Neural progenitor cell (in vitro differentiated cells): Measurements from ENCODE around the gene GALNT7. TPM values are rescaled to one million over a fixed set of nuclear protein-coding genes. Genes with fewer than 3 reads are reported as not detected.

ENCODE experiments used
- DNase-seq: peaks from one replicate; pipeline ENCODE4 v3.0.0-alpha.2; 2016; ENCODE audit warnings: low spot score
- H2AFZ ChIP-seq: fragments of 200-600 bp; sonication (generic); replicated peaks from 2 replicates; pipeline ENCODE4 v1.6.1; 2016; ENCODE audit warnings: antibody characterized with exemption
- H3F3A ChIP-seq: fragments of 200-600 bp; sonication (generic); 2 replicates; pipeline ENCODE4 v1.6.1; 2016; ENCODE audit warnings: antibody characterized with exemption, low read depth
- H3K27ac ChIP-seq: fragments of 200-600 bp; sonication (generic); 2 replicates; pipeline ENCODE4 v1.5.1; 2016; ENCODE audit warnings: mild to moderate bottlenecking
- H3K27me3 ChIP-seq: fragments of 200-600 bp; sonication (generic); 2 replicates; pipeline ENCODE4 v1.6.1; 2016; ENCODE audit warnings: mild to moderate bottlenecking, moderate library complexity
- H3K36me3 ChIP-seq: fragments of 200-600 bp; sonication (generic); 2 replicates; pipeline ENCODE4 v1.5.1; 2016
- H3K4me1 ChIP-seq: fragments of 200-600 bp; sonication (generic); 2 replicates; pipeline ENCODE4 v1.6.1; 2016; ENCODE audit warnings: mixed run types
- H3K4me2 ChIP-seq: fragments of 200-600 bp; sonication (generic); 2 replicates; pipeline ENCODE4 v1.6.1; 2016
- H3K4me3 ChIP-seq: fragments of 200-600 bp; sonication (generic); 2 replicates; pipeline ENCODE4 v1.5.1; 2016
- H3K79me2 ChIP-seq: fragments of 200-600 bp; sonication (generic); 2 replicates; pipeline ENCODE4 v1.6.1; 2016; ENCODE audit warnings: low read depth
- H3K9ac ChIP-seq: fragments of 200-600 bp; sonication (generic); 2 replicates; pipeline ENCODE4 v1.6.1; 2016
- H3K9me3 ChIP-seq: fragments of 200-600 bp; sonication (generic); 2 replicates; pipeline ENCODE4 v1.5.1; 2016; ENCODE audit warnings: low read depth
- H4K20me1 ChIP-seq: fragments of 200-600 bp; sonication (generic); 2 replicates; pipeline ENCODE4 v1.6.1; 2016; ENCODE audit warnings: low read depth
- H3K27ac Mint-ChIP-seq: 3 replicates; pipeline ENCODE4 v1.8.0; 2021; ENCODE audit warnings: mixed read lengths
- H3K27me3 Mint-ChIP-seq: 2 replicates; pipeline ENCODE4 v1.8.0; 2022; ENCODE audit warnings: low read depth, mild to moderate bottlenecking, inconsistent platforms, moderate library complexity, mixed read lengths; ENCODE audit not compliant: insufficient read depth
- H3K36me3 Mint-ChIP-seq: 3 replicates; pipeline ENCODE4 v1.8.0; 2021; ENCODE audit warnings: mixed read lengths
- H3K4me1 Mint-ChIP-seq: 3 replicates; pipeline ENCODE4 v1.8.0; 2021; ENCODE audit warnings: mixed read lengths
- H3K4me3 Mint-ChIP-seq: 3 replicates; pipeline ENCODE4 v1.8.0; 2021; ENCODE audit warnings: mild to moderate bottlenecking, moderate library complexity, mixed read lengths
- H3K9me3 Mint-ChIP-seq: 3 replicates; pipeline ENCODE4 v1.8.0; 2020; ENCODE audit warnings: mixed read lengths
- CTCF ChIP-seq: fragments of 200-600 bp; sonication (generic); IDR thresholded peaks from 2 replicates; pipeline ENCODE4 v1.5.1; 2017; ENCODE audit warnings: antibody characterized with exemption, mild to moderate bottlenecking
- EZH2 ChIP-seq: fragments of 200-600 bp; sonication (generic); IDR thresholded peaks from 2 replicates; pipeline ENCODE4 v1.6.1; 2017; ENCODE audit warnings: antibody characterized with exemption, mild to moderate bottlenecking, moderate library complexity
- EZH2phosphoT487 ChIP-seq: fragments of 200-600 bp; sonication (generic); IDR thresholded peaks from 2 replicates; pipeline ENCODE4 v1.6.1; 2017; ENCODE audit warnings: antibody characterized with exemption
- total RNA-seq: library from RNA; depleted of rRNA; stranded (reverse); fragments of >200 nt; gene quantifications from 2 replicates; pipeline ENCODE4 v1.2.3, GENCODE V29; 2015; ENCODE audit warnings: low replicate concordance

GALNT7 gene
- total RNA-seq, 1 donor from 2014 or later, result 62.3 TPM

GRCh38 chr4:173188648-173189047 is 20.0 kb downstream of the GALNT7 start:
- Mint-ChIP-seq H3K9me3 (no peaks in the 10 kb centered on the region), H3K36me3 (peaks cover 4% of the 10 kb centered on the region), H3K27ac (no peak overlapping the region), H3K4me3 (no peak overlapping the region), H3K4me1 (peaks cover 6% of the 10 kb centered on the region), H3K27me3 (no peaks in the 10 kb centered on the region)
- H3K79me2 ChIP-seq, result peaks cover 95% of the 10 kb centered on the region
- no peak overlapping the region for H2AFZ ChIP-seq
- H4K20me1 ChIP-seq, result peaks cover 21% of the 10 kb centered on the region
- H3K27me3 ChIP-seq, result no peaks in the 10 kb centered on the region
- TF ChIP-seq EZH2, result no peak
- no peak for TF ChIP-seq EZH2phosphoT487
- no peak for TF ChIP-seq CTCF
- H3K9me3 ChIP-seq, result no peaks in the 10 kb centered on the region
- H3K27ac ChIP-seq, result no peak overlapping the region
- no peak for DNase-seq
- H3K4me2 ChIP-seq, result no peak overlapping the region
- H3K36me3 ChIP-seq, result no peaks in the 10 kb centered on the region
- H3K4me3 ChIP-seq, result no peak overlapping the region
- H3K4me1 ChIP-seq, result peaks cover 1% of the 10 kb centered on the region
- no peaks in the 10 kb centered on the region for H3F3A ChIP-seq
- no peak overlapping the region for H3K9ac ChIP-seq

- Histone ChIP-seq H3K27me3 (no peaks in the 10 kb centered on the region), H3K36me3 (no peaks in the 10 kb centered on the region), H4K20me1 (peaks cover 21% of the 10 kb centered on the region), H2AFZ (no peak overlapping the region), H3K79me2 (peaks cover 100% of the 10 kb centered on the region), H3K4me2 (no peak overlapping the region), H3K4me1 (peaks cover 5% of the 10 kb centered on the region), H3K27ac (no peak overlapping the region), H3K4me3 (no peak overlapping the region), H3F3A (no peaks in the 10 kb centered on the region), H3K9ac (no peak overlapping the region), H3K9me3 (no peaks in the 10 kb centered on the region)
- Mint-ChIP-seq H3K4me1 (peaks cover 6% of the 10 kb centered on the region), H3K4me3 (no peak overlapping the region), H3K36me3 (peaks cover 4% of the 10 kb centered on the region), H3K9me3 (no peaks in the 10 kb centered on the region), H3K27ac (no peak overlapping the region), H3K27me3 (no peaks in the 10 kb centered on the region)
- DNase-seq, result no peak
- TF ChIP-seq EZH2 (no peak), CTCF (no peak), EZH2phosphoT487 (no peak)
These were observed 20.6 kb downstream of the GALNT7 start for GRCh38 chr4:173189117-173189693.

- no peak for TF ChIP-seq EZH2
- no peak for TF ChIP-seq EZH2phosphoT487
- no peak for TF ChIP-seq CTCF
- no peak for DNase-seq
- Histone ChIP-seq H3K27me3 (no peaks in the 10 kb centered on the region), H3K9me3 (no peaks in the 10 kb centered on the region), H3K4me3 (no peak overlapping the region), H3K9ac (no peak overlapping the region), H3K4me1 (peaks cover 11% of the 10 kb centered on the region), H2AFZ (no peak overlapping the region), H3K27ac (no peak overlapping the region), H4K20me1 (peaks cover 14% of the 10 kb centered on the region), H3K79me2 (peaks cover 100% of the 10 kb centered on the region), H3F3A (no peaks in the 10 kb centered on the region), H3K4me2 (no peak overlapping the region), H3K36me3 (no peaks in the 10 kb centered on the region)
- Mint-ChIP-seq H3K9me3 (no peaks in the 10 kb centered on the region), H3K27me3 (no peaks in the 10 kb centered on the region), H3K4me3 (no peak overlapping the region), H3K27ac (no peak overlapping the region), H3K36me3 (no peaks in the 10 kb centered on the region), H3K4me1 (peaks cover 6% of the 10 kb centered on the region)
These were observed 23.0 kb downstream of the GALNT7 start for GRCh38 chr4:173191623-173192041.
